ENCODE measurements around the gene CBX6.

The CBX6 gene

DNA sequence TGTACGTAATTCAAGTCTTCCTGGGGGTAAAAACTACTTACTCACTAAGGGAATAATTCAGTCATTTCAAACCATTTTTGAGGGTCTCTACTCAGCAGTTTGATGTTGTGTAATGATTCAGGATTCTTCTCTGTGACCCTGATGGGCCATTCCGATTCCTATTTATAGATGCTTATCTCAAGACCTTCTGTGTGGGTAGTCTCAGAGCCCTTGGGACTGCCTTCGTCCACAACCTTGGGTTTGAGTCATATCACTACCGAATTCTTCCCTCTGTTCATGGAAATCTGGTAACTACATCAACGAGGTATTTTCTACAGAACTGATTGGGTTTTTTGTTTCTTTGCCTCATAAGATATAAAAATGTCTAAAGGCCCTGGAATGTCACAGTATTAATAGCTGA lies 14.3 kb upstream of the CBX6 start:
- peaks cover 16% of the 10 kb centered on the region for H3K4me1 ChIP-seq (ENCODE audit: control insufficient read depth, insufficient read depth, low read length)
- H3K36me3 ChIP-seq (ENCODE audit: control insufficient read depth, insufficient read depth, low read length) = no peaks in the 10 kb centered on the region
- no peak overlapping the region for H3K27ac ChIP-seq (ENCODE audit: low read depth, low read length)
- no peak overlapping the region for H3K4me3 ChIP-seq (ENCODE audit: low read length)
- H3K9ac ChIP-seq (ENCODE audit: low read length) = no peak overlapping the region
- H3K27me3 ChIP-seq (ENCODE audit: control insufficient read depth, insufficient read depth, low read length) = peaks cover 3% of the 10 kb centered on the region

DNA sequence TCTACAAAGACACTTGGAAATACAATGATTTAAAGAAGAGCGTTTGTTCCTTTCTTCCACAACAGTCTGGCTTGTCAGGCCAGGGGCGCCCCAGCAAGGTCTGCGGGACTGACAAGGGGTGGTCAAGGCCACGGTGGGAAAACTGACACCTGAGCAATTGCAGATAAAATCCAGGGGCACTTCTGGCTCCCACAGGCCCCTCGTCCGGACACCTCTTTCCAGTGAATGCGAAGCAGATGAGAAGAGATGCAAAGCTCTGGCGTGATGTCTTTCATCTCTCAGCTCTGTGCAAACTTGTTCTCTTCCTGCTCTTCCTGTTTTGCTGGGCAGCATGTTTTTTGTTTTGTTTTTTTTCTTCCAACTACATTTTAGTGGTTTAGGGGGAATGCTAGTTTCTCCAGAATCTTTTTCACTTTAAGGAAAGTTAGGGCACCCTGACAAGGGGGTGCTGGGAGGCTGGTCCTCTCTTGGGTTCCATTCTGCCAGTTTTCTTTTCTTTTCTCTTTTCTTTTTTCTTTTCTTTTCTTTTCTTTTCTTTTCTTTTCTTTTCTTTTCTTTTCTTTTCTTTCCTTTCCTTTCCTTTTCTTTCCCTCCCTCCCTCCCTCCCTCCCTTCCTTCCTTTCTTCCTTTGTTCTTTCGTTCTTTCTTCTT lies 11.1 kb upstream of the CBX6 start:
- H3K9ac ChIP-seq (ENCODE audit: low read length) = no peak overlapping the region
- peaks cover 3% of the 10 kb centered on the region for H3K27me3 ChIP-seq (ENCODE audit: control insufficient read depth, insufficient read depth, low read length)
- H3K4me3 ChIP-seq (ENCODE audit: low read length) = no peak overlapping the region
- H3K36me3 ChIP-seq (ENCODE audit: control insufficient read depth, insufficient read depth, low read length) = no peaks in the 10 kb centered on the region
- peak overlapping the region; percentile 96 for H3K27ac ChIP-seq (ENCODE audit: low read depth, low read length)
- H3K4me1 ChIP-seq (ENCODE audit: control insufficient read depth, insufficient read depth, low read length) = peaks cover 18% of the 10 kb centered on the region

DNA sequence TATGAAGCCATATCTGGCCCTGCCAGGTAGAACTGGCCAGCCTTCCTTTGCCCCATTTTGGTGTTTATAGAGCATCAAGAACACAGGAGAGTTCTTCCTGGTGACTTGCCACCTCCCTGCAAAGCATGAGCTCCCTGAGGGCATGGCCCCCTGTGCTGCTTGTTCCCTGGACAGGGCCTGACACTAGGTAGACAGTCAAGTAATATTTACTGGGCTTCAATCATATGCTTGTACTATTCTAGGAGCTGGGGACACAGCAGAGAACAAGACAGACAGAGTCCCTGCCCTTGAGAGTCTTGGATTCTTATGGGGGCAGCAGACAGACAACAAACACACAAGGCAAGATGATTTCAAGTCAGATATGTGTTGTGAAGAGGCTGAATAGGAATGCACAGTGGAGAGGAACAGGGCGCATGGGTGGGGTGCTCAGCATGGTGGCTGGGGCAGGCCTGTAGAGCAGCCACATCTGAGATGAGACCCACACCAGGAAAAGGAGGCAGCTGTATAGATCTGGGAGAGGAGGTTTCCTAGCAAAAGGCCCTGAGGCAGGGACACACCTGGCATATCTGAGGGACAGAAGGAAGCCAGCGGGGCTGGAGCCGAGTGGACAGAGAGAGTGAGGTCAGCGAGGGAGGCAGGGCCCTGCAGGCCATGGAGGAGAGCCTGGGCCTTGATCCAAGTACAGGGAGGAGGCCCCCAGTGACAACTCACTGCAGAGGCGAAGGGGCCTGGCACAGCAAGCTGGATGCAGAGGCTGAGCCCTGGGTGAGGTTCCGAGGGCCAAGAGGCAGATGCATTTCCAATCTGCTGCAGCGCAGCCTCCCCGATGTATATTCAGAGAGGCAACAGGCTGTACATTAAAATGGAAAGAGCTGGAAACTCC lies 10.2 kb upstream of the CBX6 start:
- peak overlapping the region; percentile 19 for H3K4me3 ChIP-seq (ENCODE audit: low read length)
- peaks cover 3% of the 10 kb centered on the region for H3K27me3 ChIP-seq (ENCODE audit: control insufficient read depth, insufficient read depth, low read length)
- no peaks in the 10 kb centered on the region for H3K36me3 ChIP-seq (ENCODE audit: control insufficient read depth, insufficient read depth, low read length)
- peaks cover 18% of the 10 kb centered on the region for H3K4me1 ChIP-seq (ENCODE audit: control insufficient read depth, insufficient read depth, low read length)
- H3K9ac ChIP-seq (ENCODE audit: low read length) = no peak overlapping the region
- H3K27ac ChIP-seq (ENCODE audit: low read depth, low read length) = peak overlapping the region; percentile 96

DNA sequence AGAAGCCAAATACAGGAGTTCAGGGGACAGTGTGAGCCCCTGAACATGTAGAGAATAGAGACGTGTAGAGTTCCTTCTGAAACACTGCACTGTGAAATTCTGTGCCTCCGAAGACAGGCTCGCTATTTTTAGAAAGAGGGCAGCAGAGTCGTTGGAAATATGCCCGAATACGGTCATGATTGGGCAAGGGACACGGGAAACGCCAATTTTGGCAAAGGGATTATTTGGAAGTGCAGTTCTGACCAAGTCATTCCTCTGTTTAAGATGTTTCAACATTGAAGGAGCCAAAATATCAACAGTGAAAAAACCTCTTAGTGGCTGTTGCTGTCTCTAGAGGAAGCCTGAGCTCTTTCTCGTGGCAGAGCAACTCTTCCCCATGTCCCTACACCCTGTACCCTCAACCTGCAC lies 9.5 kb upstream of the CBX6 start:
- peaks cover 18% of the 10 kb centered on the region for H3K4me1 ChIP-seq (ENCODE audit: control insufficient read depth, insufficient read depth, low read length)
- no peak overlapping the region for H3K9ac ChIP-seq (ENCODE audit: low read length)
- H3K27me3 ChIP-seq (ENCODE audit: control insufficient read depth, insufficient read depth, low read length) = peaks cover 3% of the 10 kb centered on the region
- H3K36me3 ChIP-seq (ENCODE audit: control insufficient read depth, insufficient read depth, low read length) = no peaks in the 10 kb centered on the region
- peak overlapping the region; percentile 19 for H3K4me3 ChIP-seq (ENCODE audit: low read length)
- H3K27ac ChIP-seq (ENCODE audit: low read depth, low read length) = peak overlapping the region; percentile 96

DNA sequence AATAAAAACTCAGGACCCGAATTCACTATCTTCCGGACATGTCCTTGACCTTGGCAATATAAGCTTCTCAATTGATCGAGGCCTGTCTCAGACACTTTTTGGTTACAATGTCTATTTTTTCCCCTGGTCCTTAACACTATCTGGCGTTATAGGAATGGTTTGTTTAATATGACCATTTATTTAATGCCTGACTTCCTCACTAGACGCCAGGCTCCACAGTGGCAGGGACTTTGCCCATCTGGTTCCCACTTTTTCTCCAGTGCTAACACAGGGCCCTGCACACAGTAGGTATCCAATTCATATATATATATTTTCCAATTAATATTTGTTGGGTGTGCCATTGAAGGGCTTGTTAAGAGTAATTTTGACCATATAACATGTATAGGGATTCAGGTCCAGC lies 7.9 kb upstream of the CBX6 start:
- no peak overlapping the region for H3K4me3 ChIP-seq (ENCODE audit: low read length)
- peaks cover 18% of the 10 kb centered on the region for H3K4me1 ChIP-seq (ENCODE audit: control insufficient read depth, insufficient read depth, low read length)
- H3K27me3 ChIP-seq (ENCODE audit: control insufficient read depth, insufficient read depth, low read length) = peaks cover 3% of the 10 kb centered on the region
- H3K9ac ChIP-seq (ENCODE audit: low read length) = no peak overlapping the region
- no peaks in the 10 kb centered on the region for H3K36me3 ChIP-seq (ENCODE audit: control insufficient read depth, insufficient read depth, low read length)
- no peak overlapping the region for H3K27ac ChIP-seq (ENCODE audit: low read depth, low read length)

DNA sequence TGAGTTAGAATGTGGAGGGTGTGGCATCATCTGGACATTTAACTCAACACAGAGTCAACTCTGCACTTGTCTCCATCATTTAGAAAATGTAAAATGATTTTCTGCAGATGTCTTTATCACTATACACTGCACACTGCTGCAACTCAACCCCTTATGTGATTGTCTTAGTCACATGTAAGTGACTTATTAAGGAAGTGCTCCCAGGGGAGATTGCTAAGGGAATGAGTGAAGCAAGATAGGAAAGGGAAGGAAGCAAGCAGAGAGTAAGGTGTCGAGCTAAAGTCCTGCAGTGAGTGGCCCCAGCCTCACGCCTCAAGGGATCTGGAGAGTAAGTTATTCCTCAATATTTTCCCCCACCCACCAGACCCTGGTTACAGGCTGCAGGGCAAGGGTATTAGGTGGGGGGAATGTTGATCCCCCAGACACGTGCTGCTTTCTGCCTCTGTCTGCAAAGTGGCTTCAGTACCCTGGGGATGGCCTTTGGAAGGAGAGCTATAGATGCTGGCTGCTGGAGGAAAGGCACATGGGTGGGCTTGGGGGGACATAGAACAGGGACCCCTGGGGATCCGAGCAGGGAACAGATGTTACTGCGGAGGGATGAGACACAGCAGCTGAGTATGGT lies 7.2 kb upstream of the CBX6 start:
- no peak overlapping the region for H3K27ac ChIP-seq (ENCODE audit: low read depth, low read length)
- no peak overlapping the region for H3K4me3 ChIP-seq (ENCODE audit: low read length)

DNA sequence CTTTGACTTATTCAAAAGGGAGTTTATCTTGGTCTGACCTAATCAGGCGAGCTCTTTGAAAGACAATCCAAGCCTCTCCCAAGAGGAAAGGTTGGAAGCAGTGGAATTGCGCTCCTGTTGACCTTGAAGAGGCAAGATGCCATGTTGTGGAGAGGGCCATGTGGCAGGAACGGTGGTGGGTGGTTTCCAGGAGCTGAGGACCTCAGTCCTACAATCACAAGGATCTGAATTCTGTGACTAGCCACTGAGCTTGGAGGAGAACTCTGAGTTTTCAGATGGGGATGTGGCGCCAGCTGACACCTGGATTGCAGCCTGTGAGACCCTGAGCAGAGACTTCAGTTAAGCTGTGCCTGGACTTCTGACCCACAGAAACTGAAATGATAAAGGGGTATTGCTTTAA lies 6.0 kb upstream of the CBX6 start:
- Histone ChIP-seq H3K36me3 (ENCODE audit: control insufficient read depth, insufficient read depth, low read length) (no peaks in the 10 kb centered on the region), H3K4me1 (ENCODE audit: control insufficient read depth, insufficient read depth, low read length) (peaks cover 24% of the 10 kb centered on the region), H3K27me3 (ENCODE audit: control insufficient read depth, insufficient read depth, low read length) (no peaks in the 10 kb centered on the region), H3K9ac (ENCODE audit: low read length) (no peak overlapping the region), H3K27ac (ENCODE audit: low read depth, low read length) (no peak overlapping the region), H3K4me3 (ENCODE audit: low read length) (no peak overlapping the region)

More for the DNA sequence above, 7.2 kb upstream of the CBX6 start:
- Histone ChIP-seq H3K9ac (ENCODE audit: low read length) (no peak overlapping the region), H3K4me1 (ENCODE audit: control insufficient read depth, insufficient read depth, low read length) (peaks cover 18% of the 10 kb centered on the region), H3K36me3 (ENCODE audit: control insufficient read depth, insufficient read depth, low read length) (no peaks in the 10 kb centered on the region), H3K27me3 (ENCODE audit: control insufficient read depth, insufficient read depth, low read length) (no peaks in the 10 kb centered on the region)

DNA sequence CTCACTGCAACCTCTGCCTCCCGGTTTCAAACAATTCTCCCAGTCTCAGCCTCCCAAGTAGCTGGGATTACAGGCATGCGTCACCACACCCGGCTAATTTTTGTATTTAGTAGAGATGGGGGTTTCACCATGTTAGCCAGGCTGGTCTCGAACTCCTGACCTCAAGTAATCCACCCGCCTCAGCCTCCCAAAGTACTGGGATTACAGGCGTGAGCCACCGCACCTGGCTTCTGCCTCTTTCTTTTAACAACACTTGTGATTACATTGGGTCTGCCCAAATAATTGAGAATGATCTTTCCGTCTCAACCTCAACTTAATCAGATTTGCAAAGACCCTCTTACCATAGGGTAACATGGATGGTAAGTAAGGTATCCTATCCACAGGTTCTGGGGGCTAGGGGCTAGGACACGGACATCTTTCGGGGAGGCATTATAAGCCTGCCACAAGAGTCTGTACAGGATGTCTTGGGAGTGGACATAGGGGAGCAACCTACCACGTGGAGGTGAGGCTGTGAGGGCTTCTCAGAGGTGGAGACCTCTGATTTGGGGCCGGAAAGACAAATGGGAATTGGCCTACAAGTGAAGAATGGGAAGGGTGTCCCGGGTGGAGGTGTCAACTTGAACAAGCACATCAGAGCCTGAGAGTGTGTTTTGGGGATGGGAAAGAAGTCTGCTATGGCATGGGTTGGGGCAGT lies 2.7 kb upstream of the CBX6 start:
- H3K36me3 ChIP-seq (ENCODE audit: control insufficient read depth, insufficient read depth, low read length) = no peaks in the 10 kb centered on the region
- H3K9ac ChIP-seq (ENCODE audit: low read length) = no peak overlapping the region
- no peaks in the 10 kb centered on the region for H3K27me3 ChIP-seq (ENCODE audit: control insufficient read depth, insufficient read depth, low read length)
- H3K4me1 ChIP-seq (ENCODE audit: control insufficient read depth, insufficient read depth, low read length) = peaks cover 19% of the 10 kb centered on the region
- no peak overlapping the region for H3K4me3 ChIP-seq (ENCODE audit: low read length)
- no peak overlapping the region for H3K27ac ChIP-seq (ENCODE audit: low read depth, low read length)

DNA sequence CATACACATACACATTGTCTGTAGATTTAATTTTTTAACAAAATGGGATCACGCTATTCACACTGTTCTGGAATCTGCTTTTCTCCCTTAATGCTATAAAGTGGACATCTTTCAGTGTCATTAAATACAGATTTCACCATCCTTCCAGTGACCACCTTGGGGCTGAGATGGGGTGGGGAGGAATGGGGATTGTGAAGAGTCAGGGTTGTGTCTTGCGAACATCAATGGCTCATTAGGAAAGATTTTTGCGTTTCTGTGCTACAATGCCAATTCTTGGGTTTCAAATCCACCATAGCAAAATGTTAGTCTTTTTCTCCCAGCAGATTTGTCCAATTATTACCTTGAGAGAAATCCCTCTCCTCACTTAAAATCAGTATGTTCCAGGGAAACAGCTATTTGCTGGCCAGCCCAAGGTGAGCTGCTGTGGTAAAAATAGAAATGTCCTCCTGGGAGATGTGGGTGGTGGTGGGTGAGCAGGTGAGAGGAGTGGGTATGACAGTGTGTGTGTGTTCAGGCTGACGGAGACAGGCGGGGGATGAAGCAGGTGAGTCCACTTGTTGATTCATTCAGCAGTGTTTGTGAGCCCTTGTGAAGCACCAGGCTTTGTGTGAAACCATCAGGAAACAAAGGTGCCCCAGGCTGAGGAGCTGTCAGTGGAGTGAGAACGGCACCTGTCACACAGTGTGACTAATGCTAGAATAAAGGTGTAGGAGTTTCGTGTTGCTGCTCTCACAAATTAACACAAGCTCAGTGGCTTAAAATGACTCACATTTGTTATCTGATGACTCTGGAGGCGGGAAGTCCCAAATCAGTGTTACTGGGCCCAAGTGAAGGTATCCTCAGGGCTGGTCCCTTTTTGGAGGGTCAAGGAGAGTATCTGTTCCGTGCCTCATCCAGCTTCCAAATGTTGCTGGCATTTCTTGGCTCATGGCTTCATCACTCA lies 1.7 kb upstream of the CBX6 start:
- H3K9ac ChIP-seq (ENCODE audit: low read length) = no peak overlapping the region

DNA sequence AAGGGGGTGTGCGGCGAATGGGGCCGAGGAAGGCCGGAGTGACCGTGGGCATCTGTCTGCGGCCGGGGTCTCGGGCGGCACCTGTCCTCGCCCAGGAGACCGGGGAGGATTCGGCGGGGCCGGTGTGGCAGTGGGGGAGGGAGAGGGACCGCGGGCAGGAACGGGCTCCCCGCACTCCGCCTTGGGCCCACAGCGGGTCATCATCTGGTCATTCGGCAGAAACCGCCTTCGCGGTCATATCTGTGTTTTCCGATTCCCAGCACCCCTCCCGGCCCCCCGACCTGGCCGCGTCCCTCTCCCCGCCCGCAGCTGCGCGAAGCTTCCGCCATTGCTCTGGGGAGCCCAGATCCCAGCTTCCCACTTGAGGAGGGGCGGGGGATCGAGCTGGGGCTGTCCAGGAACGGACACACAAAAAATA lies 824 bp upstream of the CBX6 start:
- Histone ChIP-seq H3K9ac (ENCODE audit: low read length) (peak overlapping the region; percentile 66), H3K4me3 (ENCODE audit: low read length) (peak overlapping the region; percentile 84), H3K27me3 (ENCODE audit: control insufficient read depth, insufficient read depth, low read length) (no peaks in the 10 kb centered on the region), H3K4me1 (ENCODE audit: control insufficient read depth, insufficient read depth, low read length) (peaks cover 21% of the 10 kb centered on the region), H3K27ac (ENCODE audit: low read depth, low read length) (peak overlapping the region; percentile 100), H3K36me3 (ENCODE audit: control insufficient read depth, insufficient read depth, low read length) (no peaks in the 10 kb centered on the region)

More for the DNA sequence above, 1.7 kb upstream of the CBX6 start:
- H3K36me3 ChIP-seq (ENCODE audit: control insufficient read depth, insufficient read depth, low read length) = no peaks in the 10 kb centered on the region
- H3K27me3 ChIP-seq (ENCODE audit: control insufficient read depth, insufficient read depth, low read length) = no peaks in the 10 kb centered on the region
- peak overlapping the region; percentile 84 for H3K4me3 ChIP-seq (ENCODE audit: low read length)
- peak overlapping the region; percentile 100 for H3K27ac ChIP-seq (ENCODE audit: low read depth, low read length)
- H3K4me1 ChIP-seq (ENCODE audit: control insufficient read depth, insufficient read depth, low read length) = peaks cover 21% of the 10 kb centered on the region

DNA sequence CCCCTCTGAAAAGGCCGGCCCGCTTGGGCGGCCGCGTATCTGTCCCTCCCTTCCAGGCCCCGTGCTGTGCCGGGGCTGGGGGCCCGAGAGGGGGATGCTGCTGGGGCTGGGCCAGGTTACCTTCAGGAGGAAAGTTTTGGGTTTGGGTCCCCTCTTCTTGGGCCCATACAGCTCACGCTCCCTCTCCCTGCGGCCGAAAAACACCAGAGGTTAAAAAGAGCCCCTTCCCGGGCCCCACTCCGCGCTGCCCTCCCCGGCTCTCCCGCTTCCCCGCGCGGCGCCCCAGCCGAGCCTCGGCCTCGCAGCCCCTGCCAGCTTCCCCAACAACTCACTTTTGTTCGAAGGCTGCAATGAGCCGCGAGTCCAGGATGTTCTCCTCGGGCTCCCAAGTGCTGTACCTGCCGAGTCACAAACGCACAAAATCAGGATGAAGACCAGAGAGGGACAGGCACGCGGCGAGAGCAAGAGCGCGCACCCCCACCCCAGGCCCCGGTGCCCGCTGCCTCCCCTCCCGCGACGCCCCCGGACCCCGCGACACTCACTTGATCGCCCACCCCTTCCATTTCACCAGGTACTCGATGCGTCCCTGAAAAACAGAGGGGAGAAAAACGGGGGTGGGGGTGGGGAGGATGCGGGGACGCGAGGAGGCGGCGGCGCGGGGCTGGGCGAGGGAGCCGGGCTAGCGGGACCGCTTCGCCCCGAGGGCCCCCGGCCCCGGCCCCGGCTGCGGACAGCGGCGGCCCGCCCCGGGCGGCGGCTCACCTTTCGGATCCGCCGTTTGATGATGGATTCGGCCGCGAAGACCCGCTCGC lies 450 bp downstream of the CBX6 start:
- Histone ChIP-seq H3K9ac (ENCODE audit: low read length) (no peak overlapping the region), H3K4me1 (ENCODE audit: control insufficient read depth, insufficient read depth, low read length) (peaks cover 21% of the 10 kb centered on the region), H3K27ac (ENCODE audit: low read depth, low read length) (peak overlapping the region; percentile 87), H3K4me3 (ENCODE audit: low read length) (peak overlapping the region; percentile 69), H3K36me3 (ENCODE audit: control insufficient read depth, insufficient read depth, low read length) (no peaks in the 10 kb centered on the region), H3K27me3 (ENCODE audit: control insufficient read depth, insufficient read depth, low read length) (no peaks in the 10 kb centered on the region)

Data from rectal smooth muscle tissue (tissue), 1 donor.